DMS53 treated with DMSO at 0.1 percent for 48 hours (cell line): Measurements from ENCODE around the gene WDR36.
"Not testable (repeated sequence)": the region's sequence is repeated elsewhere in the genome, so short reads cannot be mapped to it uniquely, and the experiment has no call there.

Experiments used
- DNase-seq: peaks from one replicate; lab custom pipeline; 2025; ENCODE audit not compliant: unreplicated experiment; lab: John Stamatoyannopoulos, UW

Gene WDR36

DNA sequence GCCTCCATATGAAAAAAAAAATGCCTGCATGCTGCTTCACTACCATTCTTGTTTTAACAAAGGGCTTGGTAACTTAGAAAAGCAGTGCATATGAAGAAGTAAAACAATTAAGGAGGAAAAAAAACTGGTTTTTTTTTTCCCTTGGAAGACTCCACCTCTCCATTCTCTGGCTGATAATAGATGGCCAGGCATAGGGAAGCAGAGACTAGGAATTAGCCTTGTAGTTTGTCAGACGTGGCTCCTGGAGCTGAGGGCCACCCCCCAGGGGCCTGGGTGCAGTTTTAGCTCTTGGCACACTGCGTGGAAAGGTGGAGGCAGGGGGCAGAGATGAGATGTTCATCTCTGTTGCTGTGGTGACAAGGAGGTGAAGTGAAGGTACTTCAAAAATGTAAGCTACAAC, 42.7 kb downstream of the WDR36 start:
- no peak for DNase-seq

GRCh38 chr5:111135363-111135762, 43.2 kb downstream of the WDR36 start:
- no peak for DNase-seq

- DNase-seq = no peak
Observed at GRCh38 chr5:111135946-111136345, 43.8 kb downstream of the WDR36 start.

DNA sequence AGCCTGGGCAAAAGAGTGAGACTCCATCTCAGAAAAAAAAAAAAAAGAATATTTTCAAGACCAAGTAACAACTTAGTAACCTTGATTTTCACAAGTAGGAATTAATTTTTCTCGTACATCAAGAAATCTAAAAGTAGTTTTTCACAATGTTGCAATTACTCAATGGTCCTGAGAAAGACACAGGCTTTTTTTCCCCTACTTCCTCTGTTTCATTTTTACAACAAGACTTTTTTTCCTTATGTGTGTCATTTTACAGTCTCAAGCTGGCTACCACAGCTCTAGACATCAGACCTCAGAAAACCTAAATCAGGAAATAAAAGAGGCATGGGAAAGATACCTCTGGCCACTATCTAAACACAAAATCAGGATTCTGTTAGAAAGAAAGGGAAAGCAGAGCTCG, 45.9 kb downstream of the WDR36 start:
- no peak for DNase-seq

GRCh38 chr5:111141471-111141870, 49.3 kb downstream of the WDR36 start:
- not testable (repeated sequence) for DNase-seq

DNA sequence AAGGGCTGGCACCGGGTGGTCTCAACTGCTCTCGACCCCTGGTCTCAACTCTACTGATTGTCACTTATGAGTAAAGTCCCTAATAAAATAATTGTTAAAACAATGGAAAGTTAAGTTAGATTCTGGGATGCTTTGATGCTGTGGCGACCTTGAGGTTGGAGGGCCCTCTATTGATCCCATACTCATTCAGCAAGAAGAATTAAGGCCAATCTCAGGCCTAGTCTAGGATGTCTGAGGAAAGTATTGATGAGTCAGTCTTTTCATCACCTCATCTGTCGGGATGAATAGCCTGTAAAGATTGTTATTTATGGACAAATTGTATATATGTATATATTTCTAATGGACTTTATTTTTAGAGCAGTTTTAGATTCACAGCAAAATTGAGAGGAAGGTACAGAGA, 50.8 kb downstream of the WDR36 start:
- no peak for DNase-seq

- no peak for DNase-seq
Observed at GRCh38 chr5:111143910-111144309, 51.8 kb downstream of the WDR36 start.

- DNase-seq = no peak
Observed at GRCh38 chr5:111144352-111144930, 52.3 kb downstream of the WDR36 start.

GRCh38 chr5:111146053-111146452, 53.9 kb downstream of the WDR36 start:
- no peak for DNase-seq

- DNase-seq = no peak
Observed at GRCh38 chr5:111147502-111147901, 55.4 kb downstream of the WDR36 start.

- no peak for DNase-seq
Observed at GRCh38 chr5:111151998-111152397, 59.9 kb downstream of the WDR36 start.

DNA sequence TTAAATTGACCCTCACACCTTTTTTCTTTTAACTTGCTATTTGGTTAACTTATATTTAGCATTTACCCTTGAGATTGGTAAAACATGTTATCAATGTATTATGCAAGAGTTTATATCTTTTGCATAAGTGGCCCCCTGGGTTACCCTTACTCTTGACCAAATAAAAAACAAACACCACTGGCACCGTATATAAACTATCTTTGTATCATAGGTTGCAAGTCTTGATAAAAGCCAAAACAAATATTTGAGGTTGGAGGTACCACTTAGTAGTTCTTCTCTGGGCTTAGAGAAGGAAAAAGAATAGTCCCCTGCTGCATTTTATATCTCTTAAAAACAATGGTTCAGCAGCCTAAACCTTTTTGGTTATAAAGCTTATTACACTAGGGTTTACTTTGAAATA, 61.3 kb downstream of the WDR36 start:
- no peak for DNase-seq

- no peak for DNase-seq
Observed at GRCh38 chr5:111153945-111154344, 61.8 kb downstream of the WDR36 start.

- DNase-seq = peak; percentile 46
Observed at GRCh38 chr5:111158105-111158744, 66.1 kb downstream of the WDR36 start.

- DNase-seq = no peak
Observed at GRCh38 chr5:111159845-111160244, 67.7 kb downstream of the WDR36 start.

- DNase-seq = no peak
Observed at GRCh38 chr5:111163000-111163399, 70.9 kb downstream of the WDR36 start.

GRCh38 chr5:111165058-111165457, 72.9 kb downstream of the WDR36 start:
- DNase-seq = no peak

GRCh38 chr5:111167551-111167950, 75.4 kb downstream of the WDR36 start:
- no peak for DNase-seq

DNA sequence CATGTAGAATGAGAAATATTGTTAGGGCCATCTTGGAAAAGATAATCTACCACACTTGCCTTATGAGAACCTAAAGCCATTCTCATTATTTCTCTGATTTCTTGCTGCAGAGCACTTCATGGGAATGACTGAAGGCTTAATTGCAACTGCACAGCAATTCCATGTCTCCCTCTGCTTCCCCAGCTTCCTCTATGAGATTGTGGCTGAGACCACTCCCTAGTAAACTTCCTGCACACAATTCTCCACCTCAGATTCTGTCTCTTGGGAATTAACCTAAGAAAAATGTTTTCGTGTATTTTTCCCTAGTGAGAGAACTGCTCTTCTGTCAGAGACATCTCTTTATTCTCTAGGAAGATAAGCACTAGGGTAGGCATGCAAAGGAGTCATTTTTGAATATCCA, 76.5 kb downstream of the WDR36 start:
- no peak for DNase-seq

DNA sequence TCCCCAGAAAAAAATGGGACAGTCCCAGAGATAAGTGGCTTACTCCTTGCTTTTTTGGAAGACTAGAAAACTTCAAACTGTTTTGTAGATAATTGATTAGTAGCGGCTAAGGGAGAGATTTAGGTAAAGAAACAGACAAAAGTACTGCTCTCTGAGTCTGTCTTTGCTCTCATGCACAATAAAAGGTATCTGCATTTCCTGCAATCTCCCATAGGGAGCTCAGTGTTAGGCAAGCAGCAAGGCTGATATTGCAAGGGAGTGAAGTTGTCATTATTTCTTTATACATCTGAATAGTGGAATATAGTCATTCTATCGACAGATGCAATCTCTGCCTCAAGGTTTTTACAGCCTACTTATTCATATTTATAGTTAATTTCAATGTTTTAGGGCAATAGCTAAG, 77.1 kb downstream of the WDR36 start:
- DNase-seq = no peak

DNA sequence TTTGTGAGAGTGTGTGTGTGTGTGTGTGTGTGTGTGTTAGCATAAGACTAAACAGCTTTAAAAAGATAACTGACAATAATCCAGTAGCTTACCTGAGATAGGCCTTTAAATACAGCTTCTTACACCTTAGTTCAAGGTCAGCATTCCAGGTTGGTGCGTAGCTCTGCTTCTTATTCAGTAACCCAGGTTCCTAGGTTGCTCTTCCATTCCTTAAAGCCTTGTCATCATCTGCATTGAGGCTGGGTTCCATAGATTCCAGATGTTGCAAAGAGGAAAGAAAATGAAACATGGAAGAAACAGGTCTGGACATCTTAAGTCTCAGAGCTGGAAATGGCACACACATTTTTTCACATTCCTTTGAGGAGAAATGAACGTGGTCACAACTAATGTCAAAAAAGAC, 78.1 kb downstream of the WDR36 start:
- no peak for DNase-seq

DNA sequence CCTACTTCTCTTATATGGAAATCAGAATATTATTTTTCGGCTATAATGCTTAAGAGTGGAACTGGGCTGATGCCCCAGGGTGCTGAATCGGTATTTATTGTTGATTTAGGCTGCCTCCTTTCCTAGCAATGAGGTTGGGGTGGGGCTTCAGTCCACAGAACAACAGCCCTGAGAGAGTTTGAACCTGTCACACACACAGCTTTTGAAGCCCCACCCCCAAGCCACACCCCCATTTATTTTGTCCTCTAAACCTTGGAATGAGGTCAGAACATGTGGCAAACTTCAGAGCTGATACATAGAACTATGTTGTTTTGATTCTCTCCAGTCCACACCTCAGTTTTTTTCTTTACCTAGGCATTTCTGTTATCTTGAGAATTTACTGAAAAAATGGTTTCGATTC, 80.4 kb downstream of the WDR36 start:
- no peak for DNase-seq

DNA sequence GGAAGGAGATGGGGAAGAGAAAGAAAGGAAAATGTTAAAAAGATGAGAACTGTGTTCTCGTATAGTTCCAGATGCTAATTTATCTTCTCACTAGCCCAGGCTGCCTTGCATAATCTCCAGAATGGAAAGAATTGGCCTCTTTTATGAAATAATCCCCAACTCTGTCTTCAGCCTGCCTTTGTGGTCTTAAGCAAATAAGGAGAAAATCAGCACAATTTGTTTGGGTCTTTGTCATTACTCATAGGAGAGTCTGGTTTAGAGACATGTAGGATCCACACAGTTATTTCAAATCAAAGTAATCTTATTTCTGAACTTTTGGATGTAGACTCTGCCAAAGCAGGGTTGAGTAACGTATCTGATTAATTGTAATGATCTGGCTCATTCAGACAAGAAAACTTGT, 81.3 kb downstream of the WDR36 start:
- no peak for DNase-seq
